ENCODE data around the gene GRK4. TPM values are rescaled to one million over a fixed set of nuclear protein-coding genes. Genes with fewer than 3 reads are reported as not detected.

GRK4 gene
- total and polyA plus RNA-seq, 4 donors = 1.0 to 2.2 (median 1.8) TPM

DNA sequence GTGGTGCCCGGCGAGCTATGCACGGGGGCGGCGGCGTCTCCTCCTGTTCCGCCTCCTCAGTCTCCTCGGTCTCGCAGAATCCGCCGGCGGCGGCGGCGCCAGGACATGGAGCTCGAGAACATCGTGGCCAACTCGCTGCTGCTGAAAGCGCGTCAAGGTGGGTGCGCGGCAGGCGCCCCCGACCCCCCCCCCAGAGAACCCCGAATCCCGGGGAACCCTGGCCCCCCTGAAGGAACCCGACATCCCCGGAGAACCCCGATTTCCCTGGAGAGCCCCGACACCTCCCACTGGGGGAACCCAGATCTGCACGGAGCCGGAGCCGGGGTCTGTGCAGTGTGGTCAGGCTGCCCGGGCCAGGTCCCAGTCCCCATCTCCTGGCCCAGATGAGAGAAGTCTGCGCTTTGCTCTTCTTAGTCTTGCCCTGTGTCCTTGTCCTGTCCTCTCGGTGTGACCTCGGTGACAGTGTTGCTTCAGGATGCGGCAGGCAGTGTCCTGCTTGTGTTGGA, 648 bp downstream of the GRK4 start:
- H3K4me1 ChIP-seq (ENCODE audit: control insufficient read depth in 4 of 4, insufficient read depth in 4 of 4, low read length in 3 of 4) = peaks cover 6 to 24% (median 15%) of the 10 kb centered on the region in 4 donors
- no peaks in the 10 kb centered on the region for H3K27me3 ChIP-seq (ENCODE audit: control insufficient read depth in 4 of 4, insufficient read depth in 4 of 4, low read length in 3 of 4)
- no peak for DNase-seq (ENCODE audit: low spot score)
- 2% methylated on average over 38 of the region's 38 CpGs for WGBS
- no peaks in the 10 kb centered on the region for H3K36me3 ChIP-seq (ENCODE audit: control insufficient read depth in 4 of 4, insufficient read depth in 3 of 4, low read depth in 1 of 4, low read length in 3 of 4)
- TF ChIP-seq ATF3 (IDR thresholded peaks at IDR 0.05) = no peak
- no peak for TF ChIP-seq CTCF (IDR thresholded peaks at IDR 0.05; ENCODE audit: low read depth, low read length, missing input control)
- TF ChIP-seq SP1 (IDR thresholded peaks at IDR 0.05) = no peak
- TF ChIP-seq JUND (IDR thresholded peaks at IDR 0.05) = no peak
- no peak for TF ChIP-seq TAF1 (conservative IDR thresholded peaks at IDR 0.05)
- TF ChIP-seq RAD21 (IDR thresholded peaks at IDR 0.05) = no peak
- no peak for TF ChIP-seq FOXA2 (IDR thresholded peaks at IDR 0.05)
- no peak for TF ChIP-seq EGR1 (IDR thresholded peaks at IDR 0.05; ENCODE audit: low read depth in 2 of 2)
- TF ChIP-seq YY1 (IDR thresholded peaks at IDR 0.05) = no peak
- TF ChIP-seq RXRA (IDR thresholded peaks at IDR 0.05) = no peak
- peak overlapping the region; percentile 59 to 98 (median 69) for H3K4me3 ChIP-seq (ENCODE audit: low read depth in 1 of 3, low read length in 3 of 3)
- H3K9me3 ChIP-seq (ENCODE audit: control insufficient read depth in 4 of 4, low read length in 3 of 4) = no peaks in the 10 kb centered on the region
- no peak overlapping the region for H3K9ac ChIP-seq (ENCODE audit: low read depth in 1 of 2, low read length in 2 of 2)
- peak overlapping the region in 1 of 2 donors; percentile 25 for H3K27ac ChIP-seq (ENCODE audit: low read depth in 1 of 2, low read length in 2 of 2)

DNA sequence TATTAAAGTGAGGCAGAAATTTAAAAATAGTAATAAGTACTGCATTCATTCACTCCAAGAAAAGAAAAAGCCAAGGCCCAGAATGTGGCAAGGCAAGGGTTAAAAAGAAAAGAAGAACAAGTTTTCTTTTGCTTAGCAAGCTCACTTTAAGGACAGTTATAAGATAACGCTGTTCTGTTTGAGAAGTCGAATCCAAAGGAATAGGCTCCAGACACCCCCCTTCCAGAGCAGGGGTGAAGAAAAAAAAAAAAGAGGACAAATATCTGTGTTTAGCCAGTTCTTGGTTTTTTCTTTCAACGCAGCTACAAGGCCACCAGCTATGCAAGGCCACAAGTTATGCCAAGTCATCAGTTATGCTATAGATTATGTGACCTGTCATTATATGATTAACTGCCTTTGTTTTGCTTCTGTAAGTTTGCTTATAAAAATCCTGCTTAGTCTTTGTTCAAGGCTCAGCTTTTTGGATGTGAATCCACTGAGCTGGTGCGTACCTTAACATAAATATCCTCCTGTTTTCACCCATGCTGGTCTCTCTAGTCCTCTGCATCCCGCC, 1.4 kb downstream of the GRK4 start:
- no peak for TF ChIP-seq NR2F2 (IDR thresholded peaks at IDR 0.05)
- TF ChIP-seq CTCF (IDR thresholded peaks at IDR 0.05; ENCODE audit: low read depth, low read length, missing input control) = no peak
- no peak for TF ChIP-seq HNF4A (conservative IDR thresholded peaks at IDR 0.05)
- TF ChIP-seq, protein P1, sequence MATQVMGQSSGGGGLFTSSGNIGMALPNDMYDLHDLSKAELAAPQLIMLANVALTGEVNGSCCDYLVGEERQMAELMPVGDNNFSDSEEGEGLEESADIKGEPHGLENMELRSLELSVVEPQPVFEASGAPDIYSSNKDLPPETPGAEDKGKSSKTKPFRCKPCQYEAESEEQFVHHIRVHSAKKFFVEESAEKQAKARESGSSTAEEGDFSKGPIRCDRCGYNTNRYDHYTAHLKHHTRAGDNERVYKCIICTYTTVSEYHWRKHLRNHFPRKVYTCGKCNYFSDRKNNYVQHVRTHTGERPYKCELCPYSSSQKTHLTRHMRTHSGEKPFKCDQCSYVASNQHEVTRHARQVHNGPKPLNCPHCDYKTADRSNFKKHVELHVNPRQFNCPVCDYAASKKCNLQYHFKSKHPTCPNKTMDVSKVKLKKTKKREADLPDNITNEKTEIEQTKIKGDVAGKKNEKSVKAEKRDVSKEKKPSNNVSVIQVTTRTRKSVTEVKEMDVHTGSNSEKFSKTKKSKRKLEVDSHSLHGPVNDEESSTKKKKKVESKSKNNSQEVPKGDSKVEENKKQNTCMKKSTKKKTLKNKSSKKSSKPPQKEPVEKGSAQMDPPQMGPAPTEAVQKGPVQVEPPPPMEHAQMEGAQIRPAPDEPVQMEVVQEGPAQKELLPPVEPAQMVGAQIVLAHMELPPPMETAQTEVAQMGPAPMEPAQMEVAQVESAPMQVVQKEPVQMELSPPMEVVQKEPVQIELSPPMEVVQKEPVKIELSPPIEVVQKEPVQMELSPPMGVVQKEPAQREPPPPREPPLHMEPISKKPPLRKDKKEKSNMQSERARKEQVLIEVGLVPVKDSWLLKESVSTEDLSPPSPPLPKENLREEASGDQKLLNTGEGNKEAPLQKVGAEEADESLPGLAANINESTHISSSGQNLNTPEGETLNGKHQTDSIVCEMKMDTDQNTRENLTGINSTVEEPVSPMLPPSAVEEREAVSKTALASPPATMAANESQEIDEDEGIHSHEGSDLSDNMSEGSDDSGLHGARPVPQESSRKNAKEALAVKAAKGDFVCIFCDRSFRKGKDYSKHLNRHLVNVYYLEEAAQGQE (IDR thresholded peaks at IDR 0.05) = no peak
- no peak for TF ChIP-seq YY1 (IDR thresholded peaks at IDR 0.05)
- TF ChIP-seq JUND (IDR thresholded peaks at IDR 0.05) = no peak
- TF ChIP-seq GABPA (IDR thresholded peaks at IDR 0.05 in 1 of 2, conservative IDR thresholded peaks at IDR 0.05 in 1 of 2) = no peak
- TF ChIP-seq SP1 (IDR thresholded peaks at IDR 0.05) = no peak
- no peak for TF ChIP-seq RAD21 (IDR thresholded peaks at IDR 0.05)
- TF ChIP-seq, protein P2, sequence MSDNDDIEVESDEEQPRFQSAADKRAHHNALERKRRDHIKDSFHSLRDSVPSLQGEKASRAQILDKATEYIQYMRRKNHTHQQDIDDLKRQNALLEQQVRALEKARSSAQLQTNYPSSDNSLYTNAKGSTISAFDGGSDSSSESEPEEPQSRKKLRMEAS (IDR thresholded peaks at IDR 0.05) = no peak
- no peak for TF ChIP-seq RXRA (IDR thresholded peaks at IDR 0.05)
- no peak for TF ChIP-seq TAF1 (conservative IDR thresholded peaks at IDR 0.05)
- no peak for TF ChIP-seq HNF4G (IDR thresholded peaks at IDR 0.05)
- no peak for TF ChIP-seq ZBTB33 (IDR thresholded peaks at IDR 0.05)
- 79% methylated on average over 5 of the region's 5 CpGs for WGBS
- no peak overlapping the region for H3K9ac ChIP-seq (ENCODE audit: low read depth in 1 of 2, low read length in 2 of 2)
- H3K27me3 ChIP-seq (ENCODE audit: control insufficient read depth in 4 of 4, insufficient read depth in 4 of 4, low read length in 3 of 4) = no peaks in the 10 kb centered on the region
- no peak for DNase-seq (ENCODE audit: low spot score)
- H3K36me3 ChIP-seq (ENCODE audit: control insufficient read depth in 4 of 4, insufficient read depth in 3 of 4, low read depth in 1 of 4, low read length in 3 of 4) = no peaks in the 10 kb centered on the region
- peaks cover 6 to 24% (median 15%) of the 10 kb centered on the region in 4 donors for H3K4me1 ChIP-seq (ENCODE audit: control insufficient read depth in 4 of 4, insufficient read depth in 4 of 4, low read length in 3 of 4)
- H3K9me3 ChIP-seq (ENCODE audit: control insufficient read depth in 4 of 4, low read length in 3 of 4) = no peaks in the 10 kb centered on the region
- H3K4me3 ChIP-seq (ENCODE audit: low read depth in 1 of 3, low read length in 3 of 3) = no peak overlapping the region
- H3K27ac ChIP-seq (ENCODE audit: low read depth in 1 of 2, low read length in 2 of 2) = no peak overlapping the region

Measured in liver (tissue), 9 donors.